HG03159 (cell line): ENCODE data around the gene DNAH5.

Source experiments
- ATAC-seq: cut with Tn5 transposase; IDR thresholded peaks from one replicate; pipeline ENCODE4 v1.9.1; 2021; ENCODE audit warnings: mild to moderate bottlenecking, moderate library complexity; ENCODE audit not compliant: unreplicated experiment

The DNAH5 gene

DNA sequence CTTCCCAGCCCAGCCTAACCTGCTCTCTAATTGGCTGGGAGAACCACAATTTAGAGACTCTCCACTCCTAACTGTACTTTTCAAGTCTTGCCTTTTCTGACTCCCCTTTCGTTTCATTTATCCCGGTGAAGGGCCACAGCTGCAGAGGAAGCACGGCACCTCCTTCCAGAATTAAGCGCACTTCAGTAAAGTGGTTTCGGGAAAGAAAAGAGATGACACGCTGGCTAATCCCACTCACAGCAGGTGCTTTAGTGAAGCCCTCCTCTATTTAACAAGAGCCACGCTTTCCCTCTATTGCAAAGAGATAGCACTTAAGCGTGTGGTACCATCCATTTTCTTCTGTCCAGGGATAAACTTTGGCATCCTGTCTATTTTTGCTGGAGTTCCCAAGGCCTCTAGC, 4.8 kb downstream of the DNAH5 start:
- ATAC-seq, result no peak

DNA sequence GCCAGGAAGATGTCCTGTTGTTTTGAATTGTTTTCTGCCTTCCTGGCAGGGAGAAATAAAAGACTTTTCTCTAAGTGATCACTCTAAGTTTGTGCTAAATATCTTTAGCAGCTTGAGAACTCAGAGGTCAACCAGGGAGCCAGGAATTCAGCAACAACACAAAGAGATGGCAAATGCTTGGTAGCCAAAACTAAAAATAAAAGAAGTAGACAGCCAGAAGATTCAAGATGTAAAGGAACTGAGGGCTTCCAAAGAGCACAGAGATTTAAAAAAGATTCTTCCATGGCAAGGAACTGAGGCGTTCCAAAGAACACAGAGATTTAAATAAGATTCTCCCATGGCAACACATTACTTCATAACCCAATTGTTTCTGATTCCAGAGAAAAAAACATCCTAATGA, 9.6 kb downstream of the DNAH5 start:
- ATAC-seq, result no peak

DNA sequence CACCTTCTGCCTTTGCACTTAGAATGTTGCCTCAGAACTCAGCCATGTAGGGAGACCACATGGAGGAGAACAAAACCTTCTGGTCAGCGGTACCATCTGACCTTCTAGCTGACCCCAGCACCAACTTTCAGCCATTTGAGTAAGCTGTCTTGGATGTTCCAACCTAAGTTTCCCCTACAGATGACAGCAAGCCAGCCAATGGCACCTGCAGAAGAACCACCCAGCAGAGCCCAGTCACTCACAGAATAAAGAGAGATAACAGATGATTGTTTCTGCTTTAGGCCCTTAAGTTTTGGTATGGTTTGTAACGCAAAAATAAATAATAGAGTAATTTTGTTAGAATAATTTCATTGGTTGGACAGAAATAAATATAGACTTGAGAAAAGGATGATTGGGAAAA, 10.4 kb downstream of the DNAH5 start:
- no peak for ATAC-seq

DNA sequence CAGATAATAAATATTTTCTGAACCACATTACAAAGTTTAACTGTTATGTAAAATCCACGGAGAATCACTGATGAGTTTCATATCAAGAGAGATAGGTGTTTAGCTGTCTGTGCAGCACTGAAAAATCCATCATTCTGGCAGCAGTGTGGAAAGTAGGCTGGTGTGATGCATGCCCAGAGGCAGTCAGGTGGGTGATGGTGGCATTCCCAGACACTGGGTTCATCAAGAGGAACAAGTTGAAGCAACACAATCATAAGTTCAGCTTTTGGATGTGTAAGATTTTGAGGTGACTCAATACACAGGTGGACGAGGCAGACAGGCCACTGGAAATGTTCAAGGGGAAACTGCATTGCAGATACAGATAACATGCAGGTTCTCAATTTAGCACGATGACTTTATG, 11.9 kb downstream of the DNAH5 start:
- ATAC-seq, result no peak

DNA sequence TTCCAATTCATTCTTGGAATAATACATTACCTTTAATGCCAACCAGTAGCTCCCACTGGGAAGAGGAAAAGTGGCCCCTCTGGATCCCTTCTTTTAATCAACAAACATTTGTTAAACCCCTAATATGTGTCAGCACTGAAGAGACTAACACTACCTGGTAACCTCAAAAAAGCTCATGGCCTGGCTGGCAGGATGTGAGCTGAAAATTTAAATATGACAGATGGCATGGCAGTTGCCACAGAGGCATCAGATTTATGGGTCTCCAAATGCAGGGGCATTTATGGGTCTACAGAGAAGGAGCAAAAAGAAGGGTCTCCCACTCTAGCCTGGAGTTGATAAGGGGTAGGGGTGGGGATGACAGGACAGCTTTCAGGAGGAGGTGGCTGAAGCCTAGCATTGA, 12.5 kb downstream of the DNAH5 start:
- no peak for ATAC-seq

DNA sequence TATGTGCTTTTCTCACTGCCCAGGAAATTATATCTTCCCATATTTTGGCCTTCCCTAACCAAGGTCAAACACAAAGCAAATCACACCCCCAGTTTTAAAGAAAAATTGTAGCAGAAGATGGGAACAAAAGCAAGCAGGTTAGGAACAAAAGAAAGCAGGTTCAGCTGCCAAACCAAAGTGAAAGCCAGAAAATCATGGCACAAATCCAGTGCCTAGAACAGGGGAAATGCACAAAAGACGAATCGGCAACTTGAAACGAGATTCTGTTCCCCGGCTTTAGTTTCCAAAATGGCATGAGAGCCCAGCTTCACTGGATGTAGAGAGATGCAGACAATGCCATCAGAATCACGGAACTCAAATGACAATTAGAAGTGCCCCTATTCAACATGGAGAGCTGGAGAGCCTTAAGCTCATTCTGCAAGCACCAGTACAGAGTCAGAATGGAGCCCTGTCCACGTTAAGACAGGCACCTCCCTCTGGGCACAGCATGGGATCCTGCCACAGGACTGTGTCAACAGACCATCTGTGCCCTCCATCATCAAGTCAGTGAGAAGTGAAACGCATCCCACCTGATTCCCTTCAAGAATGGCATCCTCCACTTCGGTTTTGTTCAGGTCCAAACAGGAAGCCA, 13.8 kb downstream of the DNAH5 start:
- no peak for ATAC-seq

DNA sequence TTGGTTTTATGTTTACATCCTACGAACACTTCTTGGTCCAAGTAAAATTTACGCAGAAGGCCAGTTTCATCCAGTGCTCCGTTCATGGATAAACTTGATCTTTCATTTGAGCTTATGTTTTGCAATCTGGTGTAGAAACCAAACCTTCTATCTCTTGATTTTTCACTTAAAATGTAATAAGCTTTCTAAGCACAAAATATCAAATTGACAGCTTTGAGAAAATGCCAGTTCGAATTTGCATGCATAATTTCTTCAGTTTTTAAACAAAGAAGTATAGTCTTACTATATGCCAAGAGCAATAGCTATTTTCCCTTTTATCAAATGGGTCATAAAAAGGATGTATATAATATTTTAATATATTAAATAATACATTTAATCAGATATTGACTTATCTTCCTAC, 17.8 kb downstream of the DNAH5 start:
- no peak for ATAC-seq

DNA sequence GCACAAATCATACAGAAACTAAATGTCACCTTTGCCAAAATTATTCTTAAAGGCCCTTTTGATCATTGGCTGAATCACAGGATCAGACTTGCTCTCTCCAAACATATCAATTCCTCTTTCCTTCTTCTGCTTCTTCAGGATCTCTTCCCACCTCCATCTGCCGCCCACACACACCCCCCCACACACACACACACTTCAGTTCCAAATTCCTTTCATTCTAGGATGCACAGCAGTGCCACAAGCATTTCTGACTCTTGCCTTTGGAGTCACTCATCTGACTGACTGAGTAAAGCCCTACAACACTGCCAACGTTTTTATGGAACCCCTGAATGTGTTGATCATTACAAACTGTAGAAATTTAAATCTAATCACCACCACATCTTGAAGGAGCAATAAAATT, 22.9 kb downstream of the DNAH5 start:
- ATAC-seq, result no peak

DNA sequence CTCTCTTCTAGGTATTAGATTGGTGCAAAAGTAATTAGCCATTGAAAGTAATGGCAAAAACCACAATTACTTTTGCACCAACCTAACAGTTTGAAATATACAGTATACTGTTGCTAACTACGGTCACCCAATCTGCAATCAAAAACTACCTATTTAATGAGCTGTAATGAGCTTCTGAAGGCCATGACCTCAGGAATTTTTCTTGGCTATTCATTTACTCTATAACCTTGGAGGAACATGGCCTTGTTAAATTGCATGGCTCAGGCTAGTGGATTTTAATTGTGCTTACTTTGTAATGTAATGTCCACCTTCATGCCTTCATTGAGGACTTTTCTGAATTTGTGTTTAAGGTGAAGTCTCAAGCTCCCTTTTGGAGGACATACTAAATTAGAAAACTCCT, 24.7 kb downstream of the DNAH5 start:
- ATAC-seq, result no peak

DNA sequence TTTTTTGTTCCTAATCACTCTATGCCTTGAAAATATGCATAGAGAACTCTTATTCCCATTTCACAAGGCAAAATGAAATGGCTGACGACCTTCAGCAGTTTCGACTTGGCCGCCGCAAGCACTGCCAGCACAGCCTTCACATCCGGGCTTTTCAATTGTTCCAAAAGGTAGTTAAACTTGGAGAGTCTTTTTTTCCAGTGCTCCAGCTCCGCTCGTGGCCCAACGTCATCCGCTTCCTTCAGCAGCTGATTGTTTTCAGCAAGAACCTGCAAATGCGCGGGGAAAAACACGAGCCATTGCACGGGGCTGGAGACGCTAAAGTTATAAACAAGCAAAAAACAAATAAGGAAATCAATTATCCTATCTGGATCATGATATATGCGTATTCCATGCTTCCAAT, 25.4 kb downstream of the DNAH5 start:
- no peak for ATAC-seq

DNA sequence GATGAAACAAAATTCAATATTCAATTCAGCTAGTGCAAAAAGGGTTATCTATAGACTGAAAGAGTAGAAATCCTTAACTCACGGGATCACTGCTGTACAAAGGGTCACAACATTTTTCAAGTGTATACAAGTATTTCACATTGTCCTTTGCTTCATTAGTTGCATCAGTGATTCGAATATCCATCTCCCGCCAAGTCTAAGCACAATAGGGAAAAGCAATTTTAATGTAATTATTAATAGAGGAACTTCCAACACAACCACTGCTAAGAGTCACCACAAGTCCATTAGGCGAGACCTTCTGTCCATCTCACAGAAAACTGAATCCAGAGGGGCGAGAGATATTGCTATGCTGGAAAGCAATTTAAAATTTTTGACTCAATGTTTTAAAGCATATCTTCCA, 27.4 kb downstream of the DNAH5 start:
- no peak for ATAC-seq

DNA sequence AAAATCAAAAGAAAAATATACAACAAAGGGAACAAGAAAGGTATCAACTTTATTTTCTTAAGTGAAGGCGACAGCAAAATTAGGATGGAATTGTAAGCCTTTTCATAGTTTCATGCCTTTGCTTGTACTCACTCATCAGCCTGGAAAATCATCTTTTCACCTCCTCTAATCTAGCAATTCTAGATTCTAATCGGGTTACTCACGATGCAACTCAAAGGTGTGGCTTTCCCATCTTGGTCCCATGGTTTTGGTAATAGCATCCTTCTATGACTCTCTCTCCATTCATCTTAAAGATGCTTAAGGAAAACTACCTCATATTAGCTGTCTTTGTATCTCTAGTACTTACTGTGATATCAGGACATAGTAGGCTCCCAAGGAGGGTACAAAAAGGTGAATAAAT, 30.5 kb downstream of the DNAH5 start:
- no peak for ATAC-seq

DNA sequence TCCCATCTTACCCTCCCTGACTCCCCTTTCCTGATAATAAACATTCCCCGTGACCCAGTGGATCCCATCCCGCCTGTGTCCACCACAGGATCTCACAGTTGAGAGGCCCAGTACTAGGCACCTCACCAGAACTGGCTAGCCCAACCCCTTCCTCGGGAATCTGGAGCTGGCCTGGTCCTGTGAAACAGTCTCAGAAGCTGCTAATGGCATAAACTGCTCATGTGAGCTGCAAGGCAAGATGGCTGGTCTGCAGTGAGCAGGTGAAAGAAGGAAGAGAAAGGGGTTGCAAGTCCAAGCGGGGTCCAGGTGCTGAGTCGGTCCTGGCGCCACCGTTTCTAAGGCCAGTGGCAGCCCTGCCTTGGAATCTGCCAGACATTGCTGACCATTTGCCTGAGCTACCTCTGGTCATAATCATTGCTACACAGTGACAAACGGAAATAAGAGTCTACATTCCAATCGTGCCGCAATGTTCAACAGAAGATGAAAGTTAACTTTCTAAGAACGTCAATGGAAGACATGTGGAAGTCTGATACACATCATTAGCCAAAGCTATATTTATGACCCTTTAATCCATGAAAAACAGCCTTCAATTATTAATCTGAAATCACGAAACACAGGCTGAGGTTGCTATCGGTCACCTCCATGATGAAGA, 33.7 kb downstream of the DNAH5 start:
- no peak for ATAC-seq

DNA sequence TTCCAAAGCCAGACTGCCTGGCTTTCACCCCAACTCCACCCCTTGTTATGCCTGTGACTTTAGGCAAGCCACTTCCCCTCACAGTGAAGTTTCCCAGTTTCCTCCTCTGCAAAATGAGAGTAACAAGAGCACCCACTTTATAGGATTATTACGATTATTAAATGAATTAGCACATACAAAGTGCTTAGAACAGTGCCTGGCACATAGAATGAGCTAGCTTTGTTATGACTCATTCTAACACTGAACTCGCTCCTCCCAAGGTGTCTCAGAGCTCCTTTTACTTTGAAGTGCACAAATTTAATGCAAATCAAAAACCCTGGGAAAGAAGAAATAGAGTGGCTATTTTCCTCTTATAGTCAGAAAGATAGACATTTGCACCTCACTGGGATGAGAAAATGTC, 34.3 kb downstream of the DNAH5 start:
- ATAC-seq, result no peak

DNA sequence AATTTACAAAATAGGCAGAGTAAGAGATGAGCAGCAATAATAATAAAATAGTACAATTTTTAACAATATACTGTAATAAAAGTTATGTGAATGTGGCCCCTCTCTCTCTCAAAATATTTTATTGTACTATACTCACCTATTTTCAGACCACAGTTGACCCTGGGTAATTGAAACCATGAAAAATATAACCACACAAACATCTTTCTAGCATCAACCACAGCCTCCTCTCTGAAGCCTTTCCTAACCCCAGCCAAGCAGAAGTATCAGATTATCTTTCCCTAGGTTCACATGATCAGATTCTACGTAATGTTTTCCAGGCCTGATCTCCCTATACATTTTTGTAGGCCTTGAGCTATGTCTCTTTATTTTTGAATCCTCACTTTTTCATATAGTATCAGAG, 35.2 kb downstream of the DNAH5 start:
- no peak for ATAC-seq

DNA sequence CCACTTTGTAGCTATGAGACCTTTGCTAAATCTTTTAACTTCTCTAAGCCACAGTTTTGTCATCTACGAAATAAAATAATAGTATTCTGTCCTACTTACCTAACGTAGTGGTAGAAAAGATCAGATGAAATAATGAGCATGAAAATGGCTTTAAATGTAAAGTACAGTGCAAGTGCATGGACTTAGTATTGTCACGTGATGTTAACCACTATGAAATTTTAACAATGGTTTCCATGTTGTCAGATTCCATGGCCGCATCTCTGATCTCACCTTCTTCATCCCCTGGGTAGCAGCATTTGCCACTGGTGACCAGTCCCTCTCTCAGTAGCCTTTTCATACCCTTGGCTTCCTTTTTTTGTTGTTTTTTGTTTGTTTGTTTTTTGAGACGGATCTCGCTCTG, 45.9 kb downstream of the DNAH5 start:
- ATAC-seq, result no peak

DNA sequence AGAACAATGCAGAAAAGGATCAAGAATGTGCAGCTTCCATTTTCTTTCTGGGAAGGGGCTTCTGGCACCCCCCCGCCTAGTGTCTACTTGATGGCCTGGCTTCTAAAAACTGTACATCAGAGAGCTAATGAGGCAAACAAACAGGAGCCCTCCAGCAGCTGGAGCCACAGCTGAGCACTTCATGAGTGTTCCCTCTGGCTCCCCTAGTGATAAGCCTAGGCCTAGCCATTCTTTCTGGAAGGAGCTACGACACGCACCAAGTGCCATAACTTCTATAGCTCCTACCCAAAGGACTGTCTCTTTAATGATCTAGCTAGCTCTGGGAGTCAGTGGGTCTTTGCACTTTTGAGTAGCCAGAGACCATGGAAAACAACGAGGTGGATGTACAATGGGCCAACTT, 66.1 kb downstream of the DNAH5 start:
- ATAC-seq, result no peak

DNA sequence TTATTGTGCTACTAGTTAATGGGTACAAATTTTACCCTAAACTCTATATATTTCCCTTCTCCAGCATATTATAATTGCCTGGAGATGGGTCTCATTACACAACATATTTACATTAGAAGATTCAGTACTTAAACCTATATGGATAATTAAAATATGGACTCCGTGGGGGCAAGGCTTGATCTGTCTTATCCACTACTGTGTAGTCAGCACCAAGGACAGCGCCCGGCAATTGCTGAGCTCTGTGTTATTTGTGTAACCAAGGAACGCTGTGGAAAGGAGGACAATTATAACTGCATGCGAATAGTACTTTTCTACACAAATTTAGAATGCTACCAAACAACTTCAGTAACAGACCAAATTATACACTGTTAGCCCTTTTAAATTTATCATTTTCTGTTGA, 77.7 kb downstream of the DNAH5 start:
- ATAC-seq, result no peak

DNA sequence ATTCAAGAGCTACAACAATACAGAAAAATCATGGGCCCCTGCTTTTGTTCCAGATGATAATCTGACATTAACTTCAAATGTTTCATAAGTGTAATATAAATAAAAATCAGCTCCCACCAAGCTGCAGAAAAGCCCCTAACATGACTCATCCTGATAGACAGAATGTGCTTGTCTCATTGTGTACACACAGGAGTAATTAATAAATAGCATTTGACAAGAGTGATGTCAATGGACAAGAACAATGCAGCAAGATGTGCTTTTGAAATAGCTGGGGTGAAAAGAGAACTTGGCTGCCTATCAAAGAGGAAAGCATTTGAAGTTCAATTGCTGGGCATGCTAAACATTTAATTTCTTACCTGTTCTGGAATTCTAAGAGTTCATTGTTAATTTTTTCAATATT, 79.2 kb downstream of the DNAH5 start:
- ATAC-seq, result no peak

DNA sequence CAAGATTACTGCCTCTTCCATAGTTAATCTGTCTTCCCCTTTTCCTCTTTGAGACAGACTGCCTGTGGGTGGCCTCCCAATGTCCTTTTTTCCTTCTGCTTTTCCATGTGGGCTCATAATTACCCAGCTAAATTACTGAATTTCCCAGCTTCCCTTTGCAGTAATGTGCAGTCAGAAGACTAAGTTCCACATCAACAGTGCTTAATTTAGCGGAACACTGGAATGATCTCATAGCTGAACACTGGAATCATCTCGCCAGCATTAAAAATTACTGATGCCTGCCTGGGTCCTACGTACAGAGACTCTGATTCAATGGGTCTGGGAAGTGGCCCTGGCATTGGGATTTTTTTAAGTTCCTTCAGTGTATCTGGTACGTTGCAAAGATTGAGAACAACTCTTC, 84.3 kb downstream of the DNAH5 start:
- ATAC-seq, result no peak

DNA sequence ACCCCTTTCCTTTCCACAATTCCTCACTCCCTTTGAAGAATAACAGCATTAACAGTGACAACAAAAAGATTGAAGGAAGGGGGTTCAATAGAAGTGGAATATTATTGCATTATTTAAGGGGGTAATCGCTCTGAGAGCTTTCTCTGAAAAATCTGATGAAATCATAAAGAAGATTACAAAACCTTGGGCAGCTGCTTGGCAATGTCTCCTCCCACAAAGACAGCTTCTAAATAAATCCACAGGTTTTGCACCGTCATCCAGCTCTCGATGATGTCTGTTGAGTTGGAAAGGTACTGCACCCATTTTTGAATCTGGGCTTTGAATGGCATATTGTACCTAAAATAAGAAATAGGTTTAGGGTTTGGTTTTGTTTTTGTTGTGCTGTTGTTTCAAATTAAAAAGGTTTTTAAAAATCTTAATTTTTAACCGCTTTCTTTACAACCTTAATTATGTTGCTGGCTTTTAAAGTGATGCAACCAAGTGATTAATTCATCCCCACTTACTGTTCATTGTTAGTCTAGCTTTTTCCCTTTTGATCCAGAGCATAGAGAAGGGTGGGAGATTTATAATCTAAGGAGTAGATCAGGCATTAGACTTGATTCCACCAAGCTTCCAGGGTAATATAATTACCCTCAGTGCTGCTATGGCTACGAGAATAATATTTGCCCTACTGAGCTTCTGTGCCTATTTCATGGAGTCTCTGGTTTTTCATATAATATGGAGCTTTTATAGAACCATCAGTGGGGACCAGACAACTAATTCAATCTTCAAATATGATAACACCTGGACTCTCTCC, 85.0 kb downstream of the DNAH5 start:
- ATAC-seq, result no peak

DNA sequence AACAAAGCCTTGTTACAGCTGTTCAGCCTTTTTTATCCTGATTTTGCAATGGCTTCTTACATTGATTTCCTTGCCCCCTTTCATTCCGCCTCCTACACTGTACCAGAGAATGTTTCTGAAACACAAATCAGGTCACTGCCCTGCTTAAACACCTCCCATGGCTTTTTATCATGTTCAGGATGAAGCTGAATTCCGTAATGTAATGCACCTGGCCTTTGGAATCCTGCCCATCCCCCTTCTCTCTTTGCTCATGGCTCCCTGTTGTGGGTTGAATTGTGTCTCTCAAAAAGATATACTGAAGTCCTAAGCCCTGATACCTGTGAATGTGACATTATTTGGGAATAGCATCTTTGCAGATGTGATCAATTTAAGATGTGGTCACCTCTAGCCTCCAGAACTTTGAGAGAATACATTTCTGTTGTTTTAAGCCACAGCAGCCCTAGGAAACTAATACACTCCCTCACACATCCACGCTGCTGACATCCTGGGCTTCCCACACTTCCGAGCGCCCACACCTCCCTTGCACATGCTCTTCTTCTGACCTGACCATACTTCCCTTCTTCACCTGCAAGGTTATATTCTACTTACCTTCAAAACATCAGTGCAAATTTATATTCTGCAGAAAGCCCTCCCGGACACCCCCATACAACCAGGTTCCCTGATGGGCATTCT, 101.2 kb downstream of the DNAH5 start:
- ATAC-seq, result no peak
